K562 (cell line): Measurements from ENCODE around the gene PATJ. TPM values are rescaled to one million over a fixed set of nuclear protein-coding genes. Genes with fewer than 3 reads are reported as not detected.

Experiments used
- ATAC-seq: fragments of 200-7000 bp; cut with Tn5 transposase; 3 replicates; pipeline ENCODE4 v1.9.1; 2020; ENCODE audit warnings: moderate library complexity
- BruUV-seq: library from RNA; stranded (reverse); fragments of 400-500 nt; replicated peaks from 2 replicates; lab custom pipeline; 2021; lab: Mats Ljungman, UMichigan
- CTCF ChIA-PET: fragments of 300-600 bp; formaldehyde crosslinking; extraction: SDS; loops from one replicate; lab custom pipeline; 2021; ENCODE audit warnings: low intra/inter-chr PET ratio; lab: Yijun Ruan, JAX
- POLR2A ChIA-PET: fragments of 300-600, 350-650 bp; sonication (Branson Sonifier 250); formaldehyde crosslinking; extraction: SDS; loops from one replicate; lab custom pipeline; 2021; ENCODE audit warnings: antibody characterized with exemption, inconsistent platforms; lab: Yijun Ruan, JAX
- DNase-seq, 4 experiments: peaks; one replicate each; pipeline versions ENCODE4 v3.0.0 to v3.0.0-alpha.2; 2011 to 2018; ENCODE audit warnings: low spot score in 3 of 4, mixed read lengths in 3 of 4; ENCODE audit errors: extremely low read depth in 1 of 4
- FAIRE-seq: peaks from 2 replicates; lab custom pipeline; 2011; peaks lifted over from hg19 to GRCh38; lab: Jason Lieb, UNC
- H2AFZ ChIP-seq: 2 replicates; pipeline ENCODE4 v1.6.0; 2011; ENCODE audit warnings: low read depth, low read length, control low read depth, inconsistent platforms
- H3K27ac ChIP-seq: fragments of 200-600 bp; 3 replicates; pipeline ENCODE4 v1.8.0; 2011; ENCODE audit warnings: low read depth, mild to moderate bottlenecking, control low read depth, inconsistent platforms, low read length, moderate library complexity, mixed read lengths; ENCODE audit errors: extremely low read depth
- H3K27me3 ChIP-seq, 2 experiments: fragments of 300-600 bp in 1 of 2; 2 replicates in 1 of 2; 3 replicates in 1 of 2; pipeline versions ENCODE4 v1.6.0 to v1.8.0; 2011; ENCODE audit warnings: inconsistent platforms in 2 of 2, low read length in 2 of 2, mild to moderate bottlenecking in 1 of 2, mixed read lengths in 1 of 2, moderate library complexity in 1 of 2; ENCODE audit not compliant: control insufficient read depth in 2 of 2, insufficient read depth in 2 of 2
- H3K36me3 ChIP-seq: fragments of 300-600 bp; 3 replicates; pipeline ENCODE4 v1.8.0; 2011; ENCODE audit warnings: mild to moderate bottlenecking, low read length, inconsistent platforms; ENCODE audit not compliant: control insufficient read depth, insufficient read depth
- H3K4me1 ChIP-seq, 2 experiments: fragments of 200-600 bp in 1 of 2; replicated peaks in 1 of 2; 2 replicates in 1 of 2; 3 replicates in 1 of 2; pipeline versions ENCODE4 v1.5.1 to v1.8.0; 2011; ENCODE audit warnings: inconsistent platforms in 2 of 2, low read length in 2 of 2, mild to moderate bottlenecking in 1 of 2, mixed read lengths in 1 of 2, moderate library complexity in 1 of 2; ENCODE audit not compliant: control insufficient read depth in 2 of 2, insufficient read depth in 2 of 2
- H3K4me2 ChIP-seq: 2 replicates; pipeline ENCODE4 v1.6.1; 2011; ENCODE audit warnings: low read length, control low read depth, inconsistent platforms, mixed read lengths; ENCODE audit not compliant: insufficient read depth
- H3K4me3 ChIP-seq: fragments of 200-600 bp; sonication (generic), shearing (Covaris generic); 2 replicates; pipeline ENCODE4 v1.5.1; 2016; ENCODE audit warnings: control low read depth, inconsistent platforms
- H3K79me2 ChIP-seq: fragments of 200-600 bp; 3 replicates; pipeline ENCODE4 v1.8.0; 2011; ENCODE audit warnings: low read length, inconsistent platforms; ENCODE audit not compliant: control insufficient read depth, insufficient read depth
- H3K9ac ChIP-seq, 2 experiments: 2 replicates each; pipeline versions ENCODE4 v1.6.0 to v1.6.1; 2011; ENCODE audit warnings: low read depth in 2 of 2, low read length in 2 of 2, control low read depth in 1 of 2, inconsistent platforms in 1 of 2, mild to moderate bottlenecking in 1 of 2, mixed read lengths in 1 of 2; ENCODE audit not compliant: insufficient read depth in 1 of 2
- H3K9me1 ChIP-seq: one replicate; pipeline ENCODE4 v1.6.0; 2011; ENCODE audit warnings: inconsistent platforms, mild to moderate bottlenecking, low read length, moderate library complexity; ENCODE audit not compliant: control insufficient read depth, insufficient read depth
- H3K9me3 ChIP-seq: replicated peaks from 2 replicates; pipeline ENCODE4 v1.5.1; 2011; ENCODE audit warnings: low read depth, low read length, inconsistent platforms; ENCODE audit not compliant: control insufficient read depth, insufficient read depth
- H4K20me1 ChIP-seq: replicated peaks from 2 replicates; pipeline ENCODE4 v1.6.1; 2011; ENCODE audit warnings: low read length, inconsistent platforms, mixed read lengths; ENCODE audit not compliant: control insufficient read depth, insufficient read depth
- IRF2 ChIP-seq: sonication (generic); formaldehyde crosslinking; IDR thresholded peaks from 2 replicates; pipeline ENCODE4 v1.8.1; 2022; ENCODE audit warnings: mild to moderate bottlenecking, missing genetic modification reagents
- KLF10 ChIP-seq: fragments of 250-450 bp; sonication (Bioruptor Pico); IDR thresholded peaks from 2 replicates; pipeline ENCODE4 v1.6.1; 2021; ENCODE audit warnings: matching md5 sums
- RBM22 ChIP-seq: fragments of 200-400 bp; formaldehyde crosslinking; IDR thresholded peaks from 2 replicates; pipeline ENCODE4 v1.6.1; 2018; ENCODE audit warnings: low read length, low read depth; ENCODE audit not compliant: poor library complexity, severe bottlenecking
- SP2 ChIP-seq: IDR thresholded peaks from 2 replicates; pipeline ENCODE4 v1.6.1; 2011; ENCODE audit warnings: mild to moderate bottlenecking, low read depth, low read length, moderate library complexity; ENCODE audit not compliant: poor library complexity, severe bottlenecking; ENCODE audit errors: extremely low read depth
- TRIM24 ChIP-seq, 2 experiments: fragments of 450-650 bp; IDR thresholded peaks; 2 replicates each; pipeline ENCODE4 v1.6.1; 2016
- ZC3H4 ChIP-seq: sonication (generic); formaldehyde crosslinking; IDR thresholded peaks from 2 replicates; pipeline ENCODE4 v1.9.0; 2021; ENCODE audit warnings: missing genetic modification reagents, borderline replicate concordance
- ZEB2 ChIP-seq: fragments of 450-650 bp; IDR thresholded peaks from 2 replicates; pipeline ENCODE4 v1.6.1; 2016
- ZNF121 ChIP-seq: sonication (generic); formaldehyde crosslinking; conservative IDR thresholded peaks from 2 replicates; pipeline ENCODE4 v1.8.0; 2022; ENCODE audit warnings: missing genetic modification reagents
- ZNF586 ChIP-seq: fragments of 450-650 bp; formaldehyde crosslinking; conservative IDR thresholded peaks from 2 replicates; pipeline ENCODE4 v1.4.0; 2020; ENCODE audit warnings: mild to moderate bottlenecking, moderate library complexity
- ZNF696 ChIP-seq: fragments of 250-450 bp; sonication (Bioruptor Pico); conservative IDR thresholded peaks from 2 replicates; pipeline ENCODE4 v1.4.0; 2020; ENCODE audit warnings: mild to moderate bottlenecking, moderate library complexity
- WGBS: fragments of 100-300 bp; shearing (Covaris generic); methylation state at CpG from one replicate; pipeline ENCODE4 v1.1.6; 2016; ENCODE audit warnings: low coverage, mixed read lengths; ENCODE audit not compliant: insufficient coverage; ENCODE audit errors: missing lambda C conversion rate; 5-methylcytosine and 5-hydroxymethylcytosine counted together
- in situ Hi-C: fragments of 300-500 bp; cut with MboI; formaldehyde crosslinking; loops from 4 replicates; pipeline ENCODE4 v1.15.0; 2018; ENCODE audit warnings: inconsistent platforms, mixed read lengths
- intact Hi-C: fragments of 100-400 bp; cut with micrococcal nuclease; formaldehyde crosslinking; loops from 2 replicates; pipeline ENCODE4 v1.14.2; 2022
- polyA plus RNA-seq, 8 experiments: library from polyadenylated mRNA; depleted of rRNA in 4 of 8; stranded (reverse) in 5 of 8; unstranded in 3 of 8; fragments of >200 nt; fragmentation: Nextera tagmentation in 2 of 8; fragmentation: Illumina TruSeq in 1 of 8; extraction: Ambion mirVana in 2 of 8; extraction: Trizol in 1 of 8; gene quantifications; 2 replicates each; pipeline versions ENCODE4 v1.2.1 to v1.2.3, GENCODE V29; 2011 to 2014; ENCODE audit warnings: inconsistent platforms in 1 of 8, missing spikeins in 1 of 8
- total RNA-seq, 7 experiments: library from RNA; depleted of rRNA in 6 of 7; stranded (reverse); fragments of >200 nt in 6 of 7; fragmentation: Illumina TruSeq in 2 of 7; extraction: Trizol in 2 of 7; gene quantifications; 2 replicates each; pipeline versions ENCODE4 v1.2.1 to v1.2.3, GENCODE V29; 2011 to 2021; ENCODE audit warnings: low replicate concordance in 1 of 7
- TF ChIP-seq, protein P1 (sequence below): fragments of 450-650 bp; formaldehyde crosslinking; IDR thresholded peaks from 2 replicates; pipeline ENCODE4 v1.4.0; 2022; ENCODE audit warnings: missing genetic modification characterization
- TF ChIP-seq, protein P2 (sequence below): sonication (generic); formaldehyde crosslinking; IDR thresholded peaks from 2 replicates; pipeline ENCODE4 v1.8.1; 2023; ENCODE audit warnings: mild to moderate bottlenecking, missing genetic modification reagents, moderate library complexity

PATJ gene
- total and polyA plus RNA-seq, 9 of the 15 experiments (the other 6 are each of a cell fraction or from before 2014, with no cell fraction given) = 0.22 TPM; not detected in 8

DNA sequence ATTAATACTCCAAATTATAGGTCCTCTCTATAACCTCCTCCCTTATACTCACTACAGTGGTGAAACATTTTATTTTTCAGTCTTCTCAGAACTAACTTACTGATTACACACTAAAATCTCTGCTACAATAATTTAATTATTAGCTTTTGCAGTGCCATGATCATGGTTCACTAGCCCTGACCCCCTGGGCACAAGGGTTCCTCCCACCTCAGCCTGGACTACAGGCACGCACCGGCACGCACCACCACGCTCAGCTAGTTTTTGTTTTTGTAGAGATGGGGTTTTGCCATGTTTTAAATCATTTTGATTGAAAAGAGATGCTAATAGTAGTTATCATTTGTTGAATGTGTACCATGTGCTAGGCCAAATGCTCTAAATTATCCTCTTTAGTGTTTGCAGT lies 6.3 kb downstream of the PATJ start (continued):
- TF ChIP-seq, protein P1, sequence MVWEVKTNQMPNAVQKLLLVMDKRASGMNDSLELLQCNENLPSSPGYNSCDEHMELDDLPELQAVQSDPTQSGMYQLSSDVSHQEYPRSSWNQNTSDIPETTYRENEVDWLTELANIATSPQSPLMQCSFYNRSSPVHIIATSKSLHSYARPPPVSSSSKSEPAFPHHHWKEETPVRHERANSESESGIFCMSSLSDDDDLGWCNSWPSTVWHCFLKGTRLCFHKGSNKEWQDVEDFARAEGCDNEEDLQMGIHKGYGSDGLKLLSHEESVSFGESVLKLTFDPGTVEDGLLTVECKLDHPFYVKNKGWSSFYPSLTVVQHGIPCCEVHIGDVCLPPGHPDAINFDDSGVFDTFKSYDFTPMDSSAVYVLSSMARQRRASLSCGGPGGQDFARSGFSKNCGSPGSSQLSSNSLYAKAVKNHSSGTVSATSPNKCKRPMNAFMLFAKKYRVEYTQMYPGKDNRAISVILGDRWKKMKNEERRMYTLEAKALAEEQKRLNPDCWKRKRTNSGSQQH (CRISPR knock-in tag) = no peak
- TF ChIP-seq ZNF696 (CRISPR knock-in tag) = no peak
- no peak for TF ChIP-seq SP2
- no peak for TF ChIP-seq TRIM24 (IDR thresholded peaks at IDR 0.05)
- TF ChIP-seq IRF2 (CRISPR knock-in tag) = no peak
- TF ChIP-seq ZNF586 (CRISPR knock-in tag) = no peak
- no peak for TF ChIP-seq RBM22
- TF ChIP-seq ZEB2 = no peak
- TF ChIP-seq, protein P2, sequence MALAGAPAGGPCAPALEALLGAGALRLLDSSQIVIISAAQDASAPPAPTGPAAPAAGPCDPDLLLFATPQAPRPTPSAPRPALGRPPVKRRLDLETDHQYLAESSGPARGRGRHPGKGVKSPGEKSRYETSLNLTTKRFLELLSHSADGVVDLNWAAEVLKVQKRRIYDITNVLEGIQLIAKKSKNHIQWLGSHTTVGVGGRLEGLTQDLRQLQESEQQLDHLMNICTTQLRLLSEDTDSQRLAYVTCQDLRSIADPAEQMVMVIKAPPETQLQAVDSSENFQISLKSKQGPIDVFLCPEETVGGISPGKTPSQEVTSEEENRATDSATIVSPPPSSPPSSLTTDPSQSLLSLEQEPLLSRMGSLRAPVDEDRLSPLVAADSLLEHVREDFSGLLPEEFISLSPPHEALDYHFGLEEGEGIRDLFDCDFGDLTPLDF (CRISPR knock-in tag) = no peak
- no peak for TF ChIP-seq KLF10 (CRISPR knock-in tag)
- TF ChIP-seq, all 486 proteins: peak for 0

DNA sequence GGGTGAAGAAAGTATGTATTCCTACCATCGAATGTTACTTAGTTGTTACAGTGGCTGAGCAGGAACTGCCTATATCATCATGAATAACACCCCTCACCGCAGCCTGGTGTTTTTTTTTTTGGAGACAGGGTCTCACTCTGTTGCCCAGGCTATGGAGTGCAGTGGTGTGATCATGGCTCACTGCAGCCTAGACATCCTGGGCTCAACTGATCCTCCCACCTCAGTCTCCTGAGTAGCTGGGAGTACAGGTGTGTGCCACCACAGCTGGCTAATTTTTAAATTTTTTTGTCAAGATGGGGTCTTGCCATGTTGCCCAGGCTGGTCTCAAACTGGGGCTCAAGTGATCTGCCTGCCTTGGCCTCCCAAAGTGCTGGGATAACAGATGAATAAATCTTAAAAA lies 7.3 kb downstream of the PATJ start:
- intact Hi-C loops (no loop called here), in situ Hi-C loops (no loop called here)
- WGBS = 15% methylated on average over 2 of the region's 2 CpGs
- no peaks in the 10 kb centered on the region; a peak in 1 of 5 replicates for H3K4me1 ChIP-seq
- no peak for ATAC-seq
- TF ChIP-seq ZC3H4 (CRISPR knock-in tag) (no peak), ZNF121 (CRISPR knock-in tag) (peak; percentile 38; the same call in 1 of the 2 replicates)
- TF ChIP-seq, all 486 proteins: peak for 1
- Histone ChIP-seq H3K79me2 (no peaks in the 10 kb centered on the region), H3K9me1 (no peaks in the 10 kb centered on the region), H3K9ac (no peak overlapping the region), H2AFZ (no peak overlapping the region), H3K36me3 (no peaks in the 10 kb centered on the region), H3K4me3 (no peak overlapping the region), H3K27me3 (no peaks in the 10 kb centered on the region), H4K20me1 (no peaks in the 10 kb centered on the region), H3K27ac (no peak overlapping the region), H3K9me3 (no peaks in the 10 kb centered on the region), H3K4me2 (no peak overlapping the region)
- POLR2A ChIA-PET = no interaction called here
- BruUV-seq = no TSS peak
- FAIRE-seq (no peak), DNase-seq (no peak)
- CTCF ChIA-PET = no interaction called here
